ENCODE data around the gene DNAJB7.
"Not testable (repeated sequence)": the region's sequence is repeated elsewhere in the genome, so short reads cannot be mapped to it uniquely, and the experiment has no call there.

The DNAJB7 gene

GRCh38 chr22:40844951-40845350 lies 17.0 kb downstream of the DNAJB7 start:
- no peak for DNase-seq (ENCODE audit: low read depth, low spot score)

GRCh38 chr22:40838486-40838885 lies 23.4 kb downstream of the DNAJB7 start:
- DNase-seq (ENCODE audit: low read depth, low spot score), result no peak

- DNase-seq (ENCODE audit: low read depth, low spot score), result no peak
These were observed 27.3 kb downstream of the DNAJB7 start for GRCh38 chr22:40834619-40835018.

- no peak for DNase-seq (ENCODE audit: low read depth, low spot score)
These were observed 32.8 kb downstream of the DNAJB7 start for GRCh38 chr22:40829131-40829530.

GRCh38 chr22:40826984-40827741 lies 34.8 kb downstream of the DNAJB7 start:
- DNase-seq (ENCODE audit: low read depth, low spot score), result no peak

GRCh38 chr22:40826292-40826691 lies 35.6 kb downstream of the DNAJB7 start:
- DNase-seq (ENCODE audit: low read depth, low spot score), result not testable (repeated sequence)

- no peak for DNase-seq (ENCODE audit: low read depth, low spot score)
These were observed 38.5 kb downstream of the DNAJB7 start for GRCh38 chr22:40823426-40823825.

GRCh38 chr22:40819599-40820140 lies 42.2 kb downstream of the DNAJB7 start:
- no peak for DNase-seq (ENCODE audit: low read depth, low spot score)

GRCh38 chr22:40818747-40819598 lies 42.9 kb downstream of the DNAJB7 start, which contains the start of gene SLC25A17:
TSS of gene SLC25A17 (minus strand) at chr22:40819346. CDS start at chr22:40819248, 98 bp downstream.
- no peak for DNase-seq (ENCODE audit: low read depth, low spot score)

- DNase-seq (ENCODE audit: low read depth, low spot score), result no peak
These were observed 43.6 kb downstream of the DNAJB7 start for GRCh38 chr22:40818192-40818746.

GRCh38 chr22:40817737-40818136 lies 44.2 kb downstream of the DNAJB7 start:
- no peak for DNase-seq (ENCODE audit: low read depth, low spot score)

GRCh38 chr22:40813912-40814315 lies 48.0 kb downstream of the DNAJB7 start:
- DNase-seq (ENCODE audit: low read depth, low spot score), result no peak
